Measurements from ENCODE around the gene IFIT3. TPM values are rescaled to one million over a fixed set of nuclear protein-coding genes. Genes with fewer than 3 reads are reported as not detected.

The IFIT3 gene
- total RNA-seq, 1 experiment from 2014 or later, result 0.55 TPM

DNA sequence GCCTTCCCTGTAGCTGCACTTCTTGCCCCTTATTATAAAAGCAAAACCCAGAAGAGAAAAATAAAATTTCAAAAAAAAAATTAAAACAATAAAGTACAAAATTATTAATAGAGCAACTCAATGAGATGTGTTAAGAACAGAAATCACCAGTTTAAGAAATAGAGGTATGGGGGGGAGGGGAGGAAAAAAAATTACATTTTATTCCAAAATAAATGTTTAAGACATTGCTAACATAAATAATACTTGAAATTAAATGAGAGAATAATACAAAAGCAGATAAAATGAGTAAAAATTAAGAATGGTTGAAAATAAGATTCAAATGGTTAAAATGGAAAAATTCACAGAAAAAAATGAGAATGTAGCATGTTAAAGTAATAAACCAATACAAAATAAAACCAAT lies 22.9 kb upstream of the IFIT3 start:
- no peak overlapping the region for H3K27ac ChIP-seq (ENCODE audit: insufficient read length, low read depth, low read length)
- no peak overlapping the region for H4K91ac ChIP-seq (ENCODE audit: insufficient read length, low read depth, low read length)
- H3K4me1 ChIP-seq (ENCODE audit: insufficient read depth, low read length), result peaks cover 3% of the 10 kb centered on the region
- no peak overlapping the region for H2AK5ac ChIP-seq (ENCODE audit: insufficient read length, low read length)
- Mint-ChIP-seq H3K4me1 (peaks cover 14 to 16% of the 10 kb centered on the region in 2 experiments), H3K9me3 (no peaks in the 10 kb centered on the region), H3K27me3 (ENCODE audit: low read depth) (no peaks in the 10 kb centered on the region; the same call in 1 of the 2 replicates), H3K4me3 (no peak overlapping the region), H3K27ac (no peak overlapping the region), H3K36me3 (ENCODE audit: insufficient read depth in 1 of 3, low read depth in 3 of 3) (no peaks in the 10 kb centered on the region; a peak in 1 of 7 replicates)
- H3K27me3 ChIP-seq (ENCODE audit: insufficient read depth, low read length), result no peaks in the 10 kb centered on the region
- H2BK12ac ChIP-seq (ENCODE audit: insufficient read length, low read depth, low read length), result no peak overlapping the region
- H2BK15ac ChIP-seq (ENCODE audit: low read depth, low read length), result no peak overlapping the region
- H3T11ph ChIP-seq (ENCODE audit: low read length), result no peak overlapping the region
- TF ChIP-seq CTCF (conservative IDR thresholded peaks at IDR 0.05), result no peak
- no peaks in the 10 kb centered on the region for H3K79me1 ChIP-seq (ENCODE audit: insufficient read depth, low read depth, low read length, poor library complexity, severe bottlenecking)
- no peaks in the 10 kb centered on the region for H3K9me3 ChIP-seq (ENCODE audit: control insufficient read depth, low read depth, low read length)
- no peak overlapping the region for H3K23ac ChIP-seq (ENCODE audit: insufficient read length, low read depth, low read length)
- H2BK120ac ChIP-seq (ENCODE audit: low read depth, low read length, poor library complexity, severe bottlenecking), result no peak overlapping the region
- H4K8ac ChIP-seq (replicated peaks; ENCODE audit: insufficient read length, low read depth, low read length), result no peak overlapping the region
- DNase-seq, result no peak
- H3K18ac ChIP-seq (ENCODE audit: insufficient read length, low read depth, low read length), result no peak overlapping the region
- H2BK5ac ChIP-seq (ENCODE audit: insufficient read length, low read length), result no peak overlapping the region
- H2BK20ac ChIP-seq (ENCODE audit: low read depth, low read length, poor library complexity, severe bottlenecking), result no peak overlapping the region
- no peak overlapping the region for H2AFZ ChIP-seq (ENCODE audit: low read length)
- no peak overlapping the region for H3K4me2 ChIP-seq (ENCODE audit: insufficient read depth, insufficient read length, low read length)
- no peak overlapping the region for H3K56ac ChIP-seq (ENCODE audit: insufficient read length, low read depth, low read length)
- H3K79me2 ChIP-seq (ENCODE audit: insufficient read depth, low read length), result no peaks in the 10 kb centered on the region
- H4K20me1 ChIP-seq (ENCODE audit: control insufficient read depth, insufficient read depth, insufficient read length), result no peaks in the 10 kb centered on the region
- no peak overlapping the region for H3K14ac ChIP-seq (ENCODE audit: insufficient read depth, low read length)
- H4K5ac ChIP-seq (ENCODE audit: insufficient read length, low read depth, low read length), result no peak overlapping the region
- H3K23me2 ChIP-seq (ENCODE audit: insufficient read length, low read depth, low read length, poor library complexity, severe bottlenecking), result no peaks in the 10 kb centered on the region
- no peak overlapping the region for H3K4ac ChIP-seq (ENCODE audit: low read depth, low read length)
- H3K9ac ChIP-seq (ENCODE audit: extremely low read depth, insufficient read length, low read length), result no peak overlapping the region

All from H9 (cell line).